HepG2 (cell line): ENCODE data around the gene NUBPL. TPM values are rescaled to one million over a fixed set of nuclear protein-coding genes. Genes with fewer than 3 reads are reported as not detected.
"Not testable (repeated sequence)": the region's sequence is repeated elsewhere in the genome, so short reads cannot be mapped to it uniquely, and the experiment has no call there.

ENCODE experiments used
- AHDC1 ChIP-seq: sonication (generic); formaldehyde crosslinking; IDR thresholded peaks from 2 replicates; pipeline ENCODE4 v1.5.1; 2020; ENCODE audit warnings: mild to moderate bottlenecking, missing genetic modification reagents, borderline replicate concordance
- ATF2 ChIP-seq: sonication (generic); formaldehyde crosslinking; IDR thresholded peaks from 2 replicates; pipeline ENCODE4 v1.4.0; 2020; ENCODE audit warnings: missing genetic modification reagents
- CREB1 ChIP-seq, 2 experiments: fragments of 450-650 bp in 1 of 2; IDR thresholded peaks; 2 replicates each; pipeline ENCODE4 v1.6.1; 2016 to 2017; ENCODE audit warnings: control low read depth in 1 of 2, mild to moderate bottlenecking in 1 of 2, missing compliant biosample characterization in 1 of 2, missing genetic modification characterization in 1 of 2
- FOXA3 ChIP-seq: IDR thresholded peaks from 2 replicates; pipeline ENCODE4 v1.6.1; 2016; ENCODE audit warnings: missing genetic modification reagents, missing compliant biosample characterization
- FOXJ3 ChIP-seq: sonication (generic); formaldehyde crosslinking; IDR thresholded peaks from 2 replicates; pipeline ENCODE4 v1.4.0; 2020; ENCODE audit warnings: missing genetic modification reagents, mild to moderate bottlenecking, borderline replicate concordance
- FOXP4 ChIP-seq: sonication (generic); formaldehyde crosslinking; IDR thresholded peaks from 2 replicates; pipeline ENCODE4 v1.4.0; 2020; ENCODE audit warnings: missing genetic modification reagents
- HOMEZ ChIP-seq: IDR thresholded peaks from 2 replicates; pipeline ENCODE4 v1.6.1; 2016; ENCODE audit warnings: low read depth
- KDM6A ChIP-seq: IDR thresholded peaks from 2 replicates; pipeline ENCODE4 v1.6.1; 2016; ENCODE audit warnings: low read depth
- SOX6 ChIP-seq, 2 experiments: fragments of 450-650 bp in 1 of 2; sonication (generic) in 1 of 2; formaldehyde crosslinking in 1 of 2; IDR thresholded peaks; 2 replicates each; pipeline versions ENCODE4 v1.4.0 to v1.6.1; 2017 to 2020; ENCODE audit warnings: antibody characterized with exemption in 1 of 2, mild to moderate bottlenecking in 1 of 2, missing genetic modification reagents in 1 of 2
- TCF7 ChIP-seq: sonication (generic); IDR thresholded peaks from 2 replicates; pipeline ENCODE4 v1.6.1; 2016; ENCODE audit warnings: antibody characterized with exemption, low read depth
- TEF ChIP-seq: sonication (generic); formaldehyde crosslinking; IDR thresholded peaks from 2 replicates; pipeline ENCODE4 v1.5.0; 2020; ENCODE audit warnings: missing genetic modification reagents
- ZFP90 ChIP-seq: sonication (generic); formaldehyde crosslinking; IDR thresholded peaks from 2 replicates; pipeline ENCODE4 v1.8.0; 2022; ENCODE audit warnings: missing genetic modification reagents, mild to moderate bottlenecking, inconsistent platforms, borderline replicate concordance
- ZMYM4 ChIP-seq: sonication (generic); formaldehyde crosslinking; IDR thresholded peaks from 2 replicates; pipeline ENCODE4 v1.8.1; 2023; ENCODE audit warnings: mild to moderate bottlenecking, missing genetic modification reagents
- ZNF503 ChIP-seq: sonication (generic); formaldehyde crosslinking; IDR thresholded peaks from 2 replicates; pipeline ENCODE4 v1.4.0; 2020; ENCODE audit warnings: missing genetic modification reagents
- ZNF792 ChIP-seq: IDR thresholded peaks from 2 replicates; pipeline ENCODE4 v1.6.1; 2016
- polyA plus RNA-seq, 8 experiments: library from polyadenylated mRNA; depleted of rRNA in 3 of 8; stranded (reverse) in 7 of 8; unstranded in 1 of 8; fragments of >200 nt; fragmentation: Illumina TruSeq in 4 of 8; extraction: Trizol in 4 of 8; gene quantifications; 2 replicates each; pipeline versions ENCODE4 v1.2.1 to v1.2.3, GENCODE V29; 2011 to 2016; ENCODE audit warnings: low read depth in 4 of 8, missing spikeins in 1 of 8, mixed read lengths in 1 of 8; ENCODE audit not compliant: insufficient read depth in 1 of 8
- total RNA-seq, 5 experiments: library from RNA; depleted of rRNA; stranded (reverse); fragments of >200 nt; fragmentation: Illumina TruSeq; extraction: Trizol; gene quantifications; 2 replicates each; pipeline ENCODE4 v1.2.3, GENCODE V29; 2016; ENCODE audit warnings: low read depth in 1 of 5

The NUBPL gene
- total and polyA plus RNA-seq, 2 of the 13 experiments (the other 11 are each of a cell fraction or from before 2014, with no cell fraction given) = 21.3 to 44.1 TPM

GRCh38 chr14:31618884-31619283 is 57.7 kb downstream of the NUBPL start (continued):
- TF ChIP-seq ATF2 = peak; percentile 88
- TF ChIP-seq ZNF503 (CRISPR knock-in tag) = peak; percentile 34; the same call in 1 of the 2 replicates
- TF ChIP-seq TCF7 = peak; percentile 75
- 0 out of 2 replicates have a peak, but pooled peaks have one; percentile 59 for TF ChIP-seq AHDC1 (CRISPR knock-in tag)
- peak; percentile 44; the same call in 1 of the 2 replicates for TF ChIP-seq KDM6A
- TF ChIP-seq HOMEZ (CRISPR knock-in tag) = peak; percentile 95
- TF ChIP-seq ZMYM4 (CRISPR knock-in tag) = peak; percentile 57; the same call in 1 of the 2 replicates
- peak; percentile 76 for TF ChIP-seq FOXA3 (CRISPR knock-in tag)
- TF ChIP-seq ZFP90 (CRISPR knock-in tag) = 0 out of 2 replicates have a peak, but pooled peaks have one; percentile 18
- TF ChIP-seq ZNF792 (CRISPR knock-in tag) = 0 out of 2 replicates have a peak, but pooled peaks have one; percentile 43
- peak; percentile 62; the same call in 1 of the 2 replicates for TF ChIP-seq FOXJ3 (CRISPR knock-in tag)
- TF ChIP-seq TEF (CRISPR knock-in tag) = peak; percentile 61; the same call in 1 of the 2 replicates
- TF ChIP-seq CREB1 (IDR thresholded peaks at IDR 0.05) = 0 out of 2 replicates have a peak, but pooled peaks have one; percentile 13
- TF ChIP-seq CREB1 (CRISPR knock-in tag; IDR thresholded peaks at IDR 0.05); SOX6 (IDR thresholded peaks at IDR 0.05): not testable (repeated sequence)
- peak; percentile 60; the same call in 1 of the 2 replicates for TF ChIP-seq SOX6 (CRISPR knock-in tag; IDR thresholded peaks at IDR 0.05)
- peak; percentile 66 for TF ChIP-seq FOXP4 (CRISPR knock-in tag)
